ENCODE measurements around the gene PLXNB1.

PLXNB1 gene

DNA sequence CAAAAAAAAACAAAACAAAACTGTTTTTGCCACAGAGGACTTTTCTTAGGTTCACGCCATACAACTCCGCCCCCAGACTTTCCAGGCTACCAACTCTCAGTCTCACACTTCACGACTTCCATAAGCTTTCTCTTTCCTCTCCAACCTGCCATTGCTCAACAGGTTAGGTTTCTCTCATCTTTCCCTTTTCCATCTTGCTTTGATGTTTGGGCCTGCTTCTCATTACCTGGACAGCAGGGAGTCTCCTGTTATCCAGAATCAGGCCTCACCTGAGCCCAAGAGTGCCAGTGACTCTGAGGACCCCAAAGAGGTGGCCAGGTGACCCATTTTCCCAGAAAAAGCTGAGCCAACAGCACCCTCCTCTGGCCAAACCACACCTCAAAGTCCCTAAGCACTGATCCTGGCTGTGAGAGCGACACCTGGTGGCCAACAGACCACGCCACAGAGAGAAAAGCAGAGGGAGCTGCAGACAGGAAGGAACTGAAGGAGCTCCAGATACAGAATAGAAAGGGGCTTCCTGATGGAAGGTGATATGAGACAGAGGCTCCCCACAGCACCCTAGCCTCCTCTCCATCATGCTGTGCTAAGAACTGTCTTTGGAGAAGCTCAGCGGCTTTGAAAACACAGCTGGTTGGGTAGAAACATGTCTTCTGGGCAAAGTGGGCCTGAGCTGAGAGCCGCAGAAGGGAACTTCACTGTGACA is 6.0 kb upstream of the PLXNB1 start:
- TF ChIP-seq ZBTB48 (tag by site-specific recombination; IDR thresholded peaks at IDR 0.05) (peak; percentile 40; the same call in 1 of the 2 replicates), ZNF629 (tag by site-specific recombination; IDR thresholded peaks at IDR 0.05) (peak; percentile 43; the same call in 1 of the 2 replicates), ZFP37 (tag by site-specific recombination; IDR thresholded peaks at IDR 0.05) (peak; percentile 66; the same call in 1 of the 2 replicates), PRDM1 (tag by site-specific recombination; IDR thresholded peaks at IDR 0.05) (peak; percentile 91), ZNF2 (tag by site-specific recombination; IDR thresholded peaks at IDR 0.05) (peak; percentile 99), ZSCAN30 (tag by site-specific recombination; IDR thresholded peaks at IDR 0.05) (peak; percentile 63; the same call in 1 of the 2 replicates), ZNF335 (tag by site-specific recombination; conservative IDR thresholded peaks at IDR 0.05) (peak; percentile 86), ZBTB8A (tag by site-specific recombination; IDR thresholded peaks at IDR 0.05) (0 out of 2 replicates have a peak, but pooled peaks have one; percentile 16), ZNF654 (tag by site-specific recombination; IDR thresholded peaks at IDR 0.05; ENCODE audit: low read depth) (peak; percentile 98), ZNF660 (tag by site-specific recombination; IDR thresholded peaks at IDR 0.05) (peak; percentile 75; the same call in 1 of the 2 replicates), ZNF677 (tag by site-specific recombination; IDR thresholded peaks at IDR 0.05) (no peak), GFI1B (tag by site-specific recombination; IDR thresholded peaks at IDR 0.05) (no peak), ZEB2 (tag by site-specific recombination; IDR thresholded peaks at IDR 0.05) (peak; percentile 40; the same call in 1 of the 2 replicates)
- TF ChIP-seq, protein P1, sequence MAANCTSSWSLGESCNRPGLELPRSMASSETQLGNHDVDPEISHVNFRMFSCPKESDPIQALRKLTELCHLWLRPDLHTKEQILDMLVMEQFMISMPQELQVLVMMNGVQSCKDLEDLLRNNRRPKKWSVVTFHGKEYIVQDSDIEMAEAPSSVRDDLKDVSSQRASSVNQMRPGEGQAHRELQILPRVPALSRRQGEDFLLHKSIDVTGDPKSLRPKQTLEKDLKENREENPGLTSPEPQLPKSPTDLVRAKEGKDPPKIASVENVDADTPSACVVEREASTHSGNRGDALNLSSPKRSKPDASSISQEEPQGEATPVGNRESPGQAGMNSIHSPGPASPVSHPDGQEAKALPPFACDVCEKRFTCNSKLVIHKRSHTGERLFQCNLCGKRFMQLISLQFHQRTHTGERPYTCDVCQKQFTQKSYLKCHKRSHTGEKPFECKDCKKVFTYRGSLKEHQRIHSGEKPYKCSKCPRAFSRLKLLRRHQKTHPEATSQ (tag by site-specific recombination; IDR thresholded peaks at IDR 0.05), result no peak
- TF ChIP-seq, protein P2, sequence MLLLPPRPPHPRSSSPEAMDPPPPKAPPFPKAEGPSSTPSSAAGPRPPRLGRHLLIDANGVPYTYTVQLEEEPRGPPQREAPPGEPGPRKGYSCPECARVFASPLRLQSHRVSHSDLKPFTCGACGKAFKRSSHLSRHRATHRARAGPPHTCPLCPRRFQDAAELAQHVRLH (tag by site-specific recombination; IDR thresholded peaks at IDR 0.05), result peak; percentile 51; the same call in 1 of the 2 replicates
- TF ChIP-seq, protein P3, sequence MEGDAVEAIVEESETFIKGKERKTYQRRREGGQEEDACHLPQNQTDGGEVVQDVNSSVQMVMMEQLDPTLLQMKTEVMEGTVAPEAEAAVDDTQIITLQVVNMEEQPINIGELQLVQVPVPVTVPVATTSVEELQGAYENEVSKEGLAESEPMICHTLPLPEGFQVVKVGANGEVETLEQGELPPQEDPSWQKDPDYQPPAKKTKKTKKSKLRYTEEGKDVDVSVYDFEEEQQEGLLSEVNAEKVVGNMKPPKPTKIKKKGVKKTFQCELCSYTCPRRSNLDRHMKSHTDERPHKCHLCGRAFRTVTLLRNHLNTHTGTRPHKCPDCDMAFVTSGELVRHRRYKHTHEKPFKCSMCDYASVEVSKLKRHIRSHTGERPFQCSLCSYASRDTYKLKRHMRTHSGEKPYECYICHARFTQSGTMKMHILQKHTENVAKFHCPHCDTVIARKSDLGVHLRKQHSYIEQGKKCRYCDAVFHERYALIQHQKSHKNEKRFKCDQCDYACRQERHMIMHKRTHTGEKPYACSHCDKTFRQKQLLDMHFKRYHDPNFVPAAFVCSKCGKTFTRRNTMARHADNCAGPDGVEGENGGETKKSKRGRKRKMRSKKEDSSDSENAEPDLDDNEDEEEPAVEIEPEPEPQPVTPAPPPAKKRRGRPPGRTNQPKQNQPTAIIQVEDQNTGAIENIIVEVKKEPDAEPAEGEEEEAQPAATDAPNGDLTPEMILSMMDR (tag by site-specific recombination; IDR thresholded peaks at IDR 0.05), result peak; percentile 93
- H3K27ac ChIP-seq (ENCODE audit: extremely low read depth, low read depth, low read length), result no peak overlapping the region
- peaks cover 0 to 38% of the 10 kb centered on the region in 2 experiments; a peak in 1 of 3 replicates for H3K36me3 ChIP-seq (ENCODE audit: control insufficient read depth in 2 of 2, insufficient read depth in 1 of 2, low read length in 2 of 2)
- CTCF ChIA-PET, result interaction anchor here (0.5 to 5.9 kb wide), 93 partner anchors 10 to 1476 kb away, joined by 3 to 238 read pairs (median 5); partner anchors contain the start of genes ATRIP, CAMP, CDC25A and NME6
- POLR2A ChIA-PET, result interaction anchor here (0.6 to 2.5 kb wide), 6 partner anchors 10 to 175 kb away, joined by 4 to 22 read pairs (median 4); partner anchors contain the start of genes ATRIP and PFKFB4
- H3K9me3 ChIP-seq (ENCODE audit: control insufficient read depth, insufficient read depth, low read depth, low read length), result no peaks in the 10 kb centered on the region
- no peaks in the 10 kb centered on the region for H3K4me1 ChIP-seq (ENCODE audit: control insufficient read depth, insufficient read depth, low read length)
- H3K4me3 ChIP-seq (ENCODE audit: low read depth, low read length), result no peak overlapping the region

DNA sequence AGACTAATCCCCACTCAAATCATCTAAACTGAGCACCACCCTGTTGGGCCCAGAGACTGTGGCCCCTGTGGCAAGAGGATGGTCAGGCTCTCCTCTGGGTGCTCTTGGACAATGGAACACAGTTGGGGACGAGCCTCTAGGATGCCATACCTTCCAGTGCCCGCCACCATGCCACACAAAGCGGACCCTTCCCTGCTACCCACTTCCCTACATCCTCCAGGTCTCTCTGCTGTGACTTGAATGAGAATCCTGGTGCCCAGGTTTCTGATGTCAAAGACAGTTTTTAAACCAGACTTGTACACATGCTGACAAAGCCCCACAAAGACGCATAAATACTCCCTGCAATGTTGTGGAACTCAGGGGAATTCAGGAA is 5.3 kb upstream of the PLXNB1 start:
- ChIA-PET CTCF (interaction anchor here (0.6 to 5.9 kb wide), 50 partner anchors 9 to 1477 kb away, joined by 3 to 238 read pairs (median 10); partner anchors contain the start of genes ATRIP, CDC25A, PFKFB4 and SLC26A6), POLR2A (interaction anchor here (1.5 to 2.5 kb wide), 3 partner anchors 11 to 73 kb away, joined by 4 to 22 read pairs (median 13); partner anchors contain the start of gene ATRIP)
- H3K4me3 ChIP-seq (ENCODE audit: low read depth, low read length), result no peak overlapping the region
- peaks cover 0 to 38% of the 10 kb centered on the region in 2 experiments; a peak in 1 of 3 replicates for H3K36me3 ChIP-seq (ENCODE audit: control insufficient read depth in 2 of 2, insufficient read depth in 1 of 2, low read length in 2 of 2)
- peaks cover under 1% of the 10 kb centered on the region; the same call in 1 of the 2 replicates for H3K4me1 ChIP-seq (ENCODE audit: control insufficient read depth, insufficient read depth, low read length)
- H3K27ac ChIP-seq (ENCODE audit: extremely low read depth, low read depth, low read length), result no peak overlapping the region
- no peak for TF ChIP-seq ZNF596 (tag by site-specific recombination; IDR thresholded peaks at IDR 0.05)
- no peak for TF ChIP-seq SP2 (tag by site-specific recombination; IDR thresholded peaks at IDR 0.05)
- no peak for TF ChIP-seq ZNF311 (tag by site-specific recombination; IDR thresholded peaks at IDR 0.05; ENCODE audit: borderline replicate concordance)
- TF ChIP-seq, protein P4, sequence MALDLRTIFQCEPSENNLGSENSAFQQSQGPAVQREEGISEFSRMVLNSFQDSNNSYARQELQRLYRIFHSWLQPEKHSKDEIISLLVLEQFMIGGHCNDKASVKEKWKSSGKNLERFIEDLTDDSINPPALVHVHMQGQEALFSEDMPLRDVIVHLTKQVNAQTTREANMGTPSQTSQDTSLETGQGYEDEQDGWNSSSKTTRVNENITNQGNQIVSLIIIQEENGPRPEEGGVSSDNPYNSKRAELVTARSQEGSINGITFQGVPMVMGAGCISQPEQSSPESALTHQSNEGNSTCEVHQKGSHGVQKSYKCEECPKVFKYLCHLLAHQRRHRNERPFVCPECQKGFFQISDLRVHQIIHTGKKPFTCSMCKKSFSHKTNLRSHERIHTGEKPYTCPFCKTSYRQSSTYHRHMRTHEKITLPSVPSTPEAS (tag by site-specific recombination; IDR thresholded peaks at IDR 0.05), result no peak
- H3K9me3 ChIP-seq (ENCODE audit: control insufficient read depth, insufficient read depth, low read depth, low read length), result no peaks in the 10 kb centered on the region

Data from HEK293 (cell line).